HG03571 (cell line): Measurements from ENCODE around the gene PTK7.

Source experiments
- ATAC-seq: cut with Tn5 transposase; IDR thresholded peaks from one replicate; pipeline ENCODE4 v1.9.1; 2021; ENCODE audit not compliant: unreplicated experiment

The PTK7 gene

GRCh38 chr6:43142101-43142500 lies 66.0 kb downstream of the PTK7 start:
- no peak for ATAC-seq

GRCh38 chr6:43143235-43144128 lies 67.4 kb downstream of the PTK7 start:
- ATAC-seq = peak; percentile 68

DNA sequence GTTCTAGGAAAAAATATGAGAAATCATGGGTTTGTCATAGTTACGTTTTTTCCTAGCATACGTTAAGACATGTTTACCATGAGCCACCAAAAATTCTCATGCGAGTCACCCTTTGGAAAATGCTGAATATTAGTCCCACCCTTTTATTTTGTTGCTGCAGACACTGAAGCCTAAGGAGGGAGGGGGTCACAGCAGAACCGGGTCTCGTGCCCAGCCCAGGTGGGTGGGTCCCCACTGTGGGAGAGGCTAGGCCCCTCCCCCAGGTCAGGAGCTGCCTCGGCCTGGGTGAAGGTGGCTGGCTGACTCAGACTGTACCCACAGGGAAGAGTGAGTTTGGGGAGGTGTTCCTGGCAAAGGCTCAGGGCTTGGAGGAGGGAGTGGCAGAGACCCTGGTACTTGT lies 68.8 kb downstream of the PTK7 start:
- ATAC-seq = no peak

- no peak for ATAC-seq
Measured at GRCh38 chr6:43146261-43146660, 70.1 kb downstream of the PTK7 start.

DNA sequence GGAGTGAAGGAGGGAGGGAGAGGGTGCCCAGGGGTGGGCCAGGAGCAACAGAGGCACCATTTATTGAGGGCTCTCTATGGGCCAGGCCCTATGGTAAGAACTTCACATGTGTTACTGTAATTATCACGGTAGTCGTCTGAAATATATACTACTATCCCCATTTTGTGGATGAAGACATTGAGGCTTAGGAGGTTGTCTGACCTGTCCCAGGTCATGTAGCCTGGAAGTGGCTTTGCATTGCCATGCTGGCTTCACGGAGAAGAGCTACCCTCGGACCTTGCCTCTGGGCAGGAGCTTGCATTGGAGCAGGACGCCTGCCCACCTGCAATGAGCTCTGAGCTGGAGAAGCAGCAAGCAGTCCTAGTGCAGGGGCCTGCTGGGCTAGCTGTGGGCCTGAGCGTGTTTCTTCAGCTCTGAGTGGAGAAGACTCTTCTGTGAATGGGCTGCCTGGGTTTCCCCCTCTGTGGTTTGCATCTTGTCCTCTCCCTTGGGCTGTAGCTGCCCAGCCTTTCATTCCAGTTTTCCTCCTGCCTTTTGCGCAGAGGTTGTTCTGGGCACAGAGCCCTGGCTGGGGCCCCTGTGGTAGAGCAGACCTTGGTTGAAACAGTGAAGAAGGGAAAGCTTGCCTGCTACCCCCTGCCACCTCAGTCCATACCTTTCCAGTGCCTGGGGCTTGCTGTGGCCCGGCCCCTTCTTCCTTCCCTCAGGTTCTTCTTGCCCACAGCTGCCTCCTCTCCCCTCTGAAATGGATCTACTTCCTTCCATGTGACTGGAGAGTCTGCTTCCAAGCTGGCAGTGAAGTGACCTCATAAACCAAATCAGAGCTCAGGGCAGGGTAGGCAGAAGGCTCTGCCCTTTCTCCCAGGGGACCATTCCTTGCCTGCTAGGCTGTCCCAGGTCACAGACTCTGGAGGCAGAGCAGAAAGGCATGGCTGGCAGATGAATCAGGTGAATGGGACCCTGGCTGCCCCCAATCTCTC lies 70.9 kb downstream of the PTK7 start:
- ATAC-seq = no peak

DNA sequence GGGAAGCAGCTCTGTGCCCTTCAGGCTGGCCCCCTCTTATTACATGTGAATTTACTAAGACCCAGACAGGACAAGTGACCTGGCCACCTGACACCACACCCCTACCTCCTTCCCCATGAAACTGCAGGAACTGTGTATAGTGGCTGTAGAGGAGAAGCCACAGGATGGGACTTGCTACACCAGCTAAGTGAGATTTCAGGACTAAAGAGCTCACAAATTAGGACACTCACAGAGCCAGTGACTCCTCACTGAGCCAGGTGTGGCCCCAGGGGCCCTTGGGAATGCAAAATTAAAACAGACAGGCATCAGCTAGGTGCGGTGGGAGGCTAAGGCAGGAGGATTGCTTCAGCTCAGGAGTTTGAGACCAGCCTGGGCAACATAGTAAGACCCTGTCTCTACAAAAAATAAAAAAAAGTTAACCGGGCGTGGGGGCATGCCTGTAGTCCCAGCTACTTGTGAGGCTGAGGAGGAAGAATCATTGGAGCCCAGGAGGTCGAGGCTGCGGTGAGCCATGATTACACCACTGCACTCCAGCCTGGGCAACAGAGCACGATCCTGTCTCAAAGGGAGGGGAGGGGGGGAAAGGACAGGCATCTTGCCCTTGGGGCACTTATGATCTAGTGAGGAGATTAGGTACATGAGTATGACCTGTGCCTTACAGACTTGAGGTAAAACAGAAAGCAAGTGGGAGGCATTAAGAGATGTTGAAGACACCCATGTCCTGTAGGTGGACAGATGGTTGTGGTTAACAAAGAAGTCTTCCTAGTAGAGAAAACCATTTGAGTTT lies 71.8 kb downstream of the PTK7 start:
- no peak for ATAC-seq

GRCh38 chr6:43149265-43149664 lies 73.2 kb downstream of the PTK7 start:
- ATAC-seq = no peak

DNA sequence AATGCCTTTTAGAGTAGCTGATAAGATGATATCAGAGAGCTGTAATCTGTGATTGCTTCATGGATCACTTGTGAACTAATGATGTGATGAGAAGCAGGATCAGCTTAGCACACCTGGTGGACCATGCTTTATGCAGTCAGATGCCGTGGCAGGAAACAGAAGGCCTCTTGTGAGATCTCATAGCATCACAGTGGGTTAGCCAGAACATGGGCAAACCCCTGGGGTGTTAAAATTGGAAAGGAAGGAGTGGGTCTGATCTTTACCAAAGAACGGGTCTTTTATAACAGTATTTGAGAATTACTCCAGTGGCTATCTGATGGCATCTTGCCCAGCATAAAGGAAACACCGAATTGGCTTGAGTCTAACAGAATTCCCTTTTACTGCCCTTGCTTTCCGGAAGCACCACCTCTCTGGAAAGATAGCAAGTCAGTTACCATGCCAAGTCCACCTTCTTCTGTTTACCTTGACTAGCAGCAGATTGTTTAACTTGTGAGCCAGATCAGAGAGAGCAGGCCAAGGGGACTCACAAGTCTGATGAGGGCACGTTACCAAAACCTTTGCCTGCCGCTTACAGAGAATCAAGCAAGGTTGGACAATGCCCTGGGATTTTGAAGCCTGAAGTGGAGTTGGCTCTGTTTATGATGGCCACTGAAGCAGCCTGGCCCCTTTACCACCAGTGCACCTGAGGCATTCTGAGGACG lies 74.1 kb downstream of the PTK7 start:
- no peak for ATAC-seq

DNA sequence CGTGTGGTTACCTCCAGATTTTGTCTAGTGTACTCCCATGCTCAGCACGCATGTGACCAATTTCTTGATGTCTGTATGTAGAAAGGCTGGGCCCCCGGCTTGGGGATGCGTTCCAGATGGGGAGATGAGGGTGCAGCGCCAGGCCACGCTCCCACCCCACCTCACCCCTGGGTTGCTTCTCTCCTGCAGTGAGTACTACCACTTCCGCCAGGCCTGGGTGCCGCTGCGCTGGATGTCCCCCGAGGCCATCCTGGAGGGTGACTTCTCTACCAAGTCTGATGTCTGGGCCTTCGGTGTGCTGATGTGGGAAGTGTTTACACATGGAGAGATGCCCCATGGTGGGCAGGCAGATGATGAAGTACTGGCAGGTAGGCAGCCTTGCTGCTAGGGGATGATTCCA lies 83.5 kb downstream of the PTK7 start:
- ATAC-seq = no peak

- no peak for ATAC-seq
Measured at GRCh38 chr6:43163899-43164298, 87.8 kb downstream of the PTK7 start.

GRCh38 chr6:43170417-43170930 lies 94.4 kb downstream of the PTK7 start:
- ATAC-seq = no peak

DNA sequence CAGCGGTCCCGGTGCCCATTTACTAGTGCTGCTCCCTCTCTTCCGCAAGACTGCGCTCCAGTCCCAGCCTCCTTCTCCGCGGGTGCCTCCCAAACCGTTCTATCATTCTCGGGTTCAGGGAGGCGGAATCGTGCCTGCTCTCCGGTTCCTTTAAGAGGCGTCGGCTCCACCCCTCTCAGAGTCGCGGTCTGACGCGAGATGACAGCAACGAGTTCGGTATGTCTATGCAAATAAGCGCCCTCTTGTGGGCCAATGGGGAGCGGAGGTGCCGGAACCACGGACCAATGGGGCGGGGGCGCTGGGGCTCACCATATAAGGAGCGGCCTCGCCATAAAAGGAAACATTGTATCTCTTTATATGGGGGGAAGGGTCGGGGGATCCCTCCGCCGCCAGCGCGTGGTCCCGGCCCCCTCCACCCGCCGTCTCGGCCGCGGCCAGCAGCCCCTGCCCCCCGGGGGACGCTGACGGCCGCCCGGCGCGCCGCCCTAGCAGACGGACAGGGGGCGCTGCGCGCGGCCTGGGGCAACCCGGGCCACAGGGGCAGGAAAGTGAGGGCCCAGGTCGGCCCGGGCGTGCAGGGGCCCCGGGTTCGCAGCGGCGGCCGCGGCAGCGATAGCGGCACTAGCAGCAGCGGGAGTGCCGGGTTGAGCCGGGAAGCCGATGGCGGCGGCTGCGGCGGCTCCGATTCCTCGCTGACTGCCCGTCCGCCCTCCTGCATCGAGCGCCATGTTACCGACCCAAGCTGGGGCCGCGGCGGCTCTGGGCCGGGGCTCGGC lies 95.0 kb downstream of the PTK7 start, which contains the start of gene SRF:
Gene SRF (plus strand): TSS at position 339 of the 776 bp plus-strand sequence. CDS start 388 bp downstream, at position 727.
- ATAC-seq = peak; percentile 57

DNA sequence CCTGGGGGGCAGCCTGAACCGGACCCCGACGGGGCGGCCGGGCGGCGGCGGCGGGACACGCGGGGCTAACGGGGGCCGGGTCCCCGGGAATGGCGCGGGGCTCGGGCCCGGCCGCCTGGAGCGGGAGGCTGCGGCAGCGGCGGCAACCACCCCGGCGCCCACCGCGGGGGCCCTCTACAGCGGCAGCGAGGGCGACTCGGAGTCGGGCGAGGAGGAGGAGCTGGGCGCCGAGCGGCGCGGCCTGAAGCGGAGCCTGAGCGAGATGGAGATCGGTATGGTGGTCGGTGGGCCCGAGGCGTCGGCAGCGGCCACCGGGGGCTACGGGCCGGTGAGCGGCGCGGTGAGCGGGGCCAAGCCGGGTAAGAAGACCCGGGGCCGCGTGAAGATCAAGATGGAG lies 95.6 kb downstream of the PTK7 start:
- ATAC-seq = peak; percentile 0

GRCh38 chr6:43172104-43173007 lies 96.2 kb downstream of the PTK7 start:
- no peak for ATAC-seq

GRCh38 chr6:43173591-43174262 lies 97.6 kb downstream of the PTK7 start:
- no peak for ATAC-seq

- peak; percentile 57 for ATAC-seq
Measured at GRCh38 chr6:43174263-43175112, 98.4 kb downstream of the PTK7 start.
